Heart right ventricle (tissue), 16 donors: ENCODE results near the gene ANKRD13B. TPM values are rescaled to one million over a fixed set of nuclear protein-coding genes. Genes with fewer than 3 reads are reported as not detected.
"Not testable (repeated sequence)": the region's sequence is repeated elsewhere in the genome, so short reads cannot be mapped to it uniquely, and the experiment has no call there.

Experiments used
- ATAC-seq, 8 donors: fragments of 200-7000 bp; cut with Tn5 transposase; one replicate each; pipeline ENCODE4 v1.9.1; 2020; ENCODE audit warnings: mild to moderate bottlenecking in 8 of 8, moderate library complexity in 8 of 8, moderate number of reproducible peaks in 1 of 8
- DNase-seq, 2 donors: peaks; one replicate each; pipeline ENCODE4 v3.0.0-alpha.2; 2020
- H3K27ac ChIP-seq, 10 donors: fragments of 200-600 bp; sonication (generic) in 2 of 10; one replicate each; pipeline versions ENCODE4 v1.5.0 to v1.8.0; 2020 to 2022; ENCODE audit warnings: mild to moderate bottlenecking in 3 of 10
- H3K27me3 ChIP-seq, 7 donors: fragments of 200-600 bp; one replicate each; pipeline ENCODE4 v1.8.0; 2021 to 2022; ENCODE audit warnings: mild to moderate bottlenecking in 2 of 7
- H3K36me3 ChIP-seq, 9 donors: fragments of 200-600 bp; sonication (generic) in 1 of 9; one replicate each; pipeline versions ENCODE4 v1.5.0 to v1.8.0; 2020 to 2022; ENCODE audit warnings: mild to moderate bottlenecking in 2 of 9
- H3K4me1 ChIP-seq, 9 donors: fragments of 200-600 bp; sonication (generic) in 1 of 9; one replicate each; pipeline versions ENCODE4 v1.5.0 to v1.8.0; 2020 to 2022; ENCODE audit warnings: mild to moderate bottlenecking in 4 of 9
- H3K4me3 ChIP-seq, 10 donors: fragments of 200-600 bp; sonication (generic) in 2 of 10; one replicate each; pipeline versions ENCODE4 v1.5.0 to v1.8.0; 2020 to 2022; ENCODE audit warnings: mild to moderate bottlenecking in 7 of 10, moderate library complexity in 2 of 10
- H3K9me3 ChIP-seq, 11 donors: fragments of 200-600 bp in 10 of 11; sonication (generic) in 2 of 11; one replicate each; pipeline versions ENCODE4 v1.5.0 to v1.8.0; 2013 to 2022; ENCODE audit warnings: mild to moderate bottlenecking in 2 of 11, control low read depth in 1 of 11, moderate library complexity in 1 of 11
- WGBS, 2 donors: extraction: QIAGEN DNeasy Blood & Tissue Kit; methylation state at CpG; one replicate each; pipeline ENCODE4 v1.1.7; 2013; ENCODE audit warnings: inconsistent platforms in 1 of 2; 5-methylcytosine and 5-hydroxymethylcytosine counted together
- intact Hi-C, 10 donors: fragments of 100-400 bp; cut with DNase I; formaldehyde crosslinking; loops; one replicate each; pipeline versions ENCODE4 v1.11.1 to v1.14.2; 2022
- polyA plus RNA-seq, 2 donors: library from polyadenylated mRNA; stranded (reverse); fragments of 200-250 nt; gene quantifications; one replicate each; pipeline ENCODE4 v1.2.3, GENCODE V29; 2013
- total RNA-seq, 10 donors: library from RNA; stranded (reverse); fragmentation: NEBNext Ultra II Directional in 3 of 10; extraction: Animal tissue kit (Norgen Biotek cat#: 25700) in 3 of 10; gene quantifications; one replicate each; pipeline versions ENCODE4 v1.2.1 to v1.2.4, GENCODE V29; 2021 to 2023
- TF ChIP-seq, protein P1 (sequence below), 9 donors: fragments of 200-600 bp; sonication (generic) in 2 of 9; IDR thresholded peaks; one replicate each; pipeline versions ENCODE4 v1.5.0 to v1.8.0; 2021 to 2022; ENCODE audit warnings: antibody characterized with exemption in 9 of 9, mild to moderate bottlenecking in 5 of 9, moderate library complexity in 1 of 9
- donor health status: Arrhythmogenic right ventricular cardiomyopathy.
- donor health status: ischemic (EF 13 %, LVEDD 7.1; RV severe dilation, severe dysfunction).
- donor health status: healthy with polysubstance abuse.
- donor health status: DM: no; HTN: yes; CAD: no.
- donor health status: DM: no; HTN: no; CAD: no.
- donor health status: ischemic (EF 25% LVEDD 6.9; RV normal size, moderate dysfunction).
- donor health status: ischemic (EF 25% LVEDD 5.7; RV mildly dilated, moderate dysfunction).
- donor health status: healthy.
- donor health status: DM: yes; HTN: yes; CAD: no.
- donor health status: Ischemic cardiomyopathy.
- donor health status: ischemic (EF 35%, LVEDD 5.7; RV mildly dilated, moderate dysfunction).
- donor health status: nonischemic (EF 11% LVEDD 7.7; RV severe dilation, severe dysfunction).
- donor health status: DM: yes; HTN: yes; CAD: no.
- donor health status: PGD.
- donor health status: ischemic (EF 29% LVEDD 5.4; RV normal size, mild dysfunction).
- donor health status: nonischemic (EF 23%, LVEDD 6.1; RV moderate dilation, normal function).

ANKRD13B gene
- total and polyA plus RNA-seq, 12 donors: 2.5 to 9.7 (median 5.7) TPM

DNA sequence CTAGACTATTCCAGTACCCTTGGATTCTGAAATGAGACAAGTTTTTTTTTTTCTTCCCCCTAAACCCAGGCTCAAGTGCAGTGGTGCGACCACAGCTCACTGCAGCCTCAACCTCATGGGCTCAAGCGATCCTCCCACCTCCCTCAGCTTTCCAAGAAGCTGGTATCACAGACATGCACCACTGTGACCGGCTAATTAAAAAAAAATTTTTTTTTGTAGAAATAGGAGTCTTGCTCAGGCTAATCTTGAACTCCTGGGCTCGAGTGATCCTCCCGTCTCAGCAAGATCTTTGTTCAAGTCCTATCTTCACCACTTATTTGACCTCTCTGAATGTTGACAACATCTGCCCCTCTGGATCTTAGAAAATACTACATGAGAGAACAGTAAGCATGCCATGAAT is 56.4 kb downstream of the ANKRD13B start:
- Histone ChIP-seq H3K9me3 (no peaks in the 10 kb centered on the region), H3K27ac (peak overlapping the region in 3 of 10 donors; percentile 10 to 29 (median 16)), H3K4me3 (no peak overlapping the region), H3K36me3 (peaks cover 0 to 95% (median 16%) of the 10 kb centered on the region in 9 donors), H3K27me3 (no peaks in the 10 kb centered on the region), H3K4me1 (peaks cover 12 to 31% (median 23%) of the 10 kb centered on the region in 9 donors)
- TF ChIP-seq, protein P1, sequence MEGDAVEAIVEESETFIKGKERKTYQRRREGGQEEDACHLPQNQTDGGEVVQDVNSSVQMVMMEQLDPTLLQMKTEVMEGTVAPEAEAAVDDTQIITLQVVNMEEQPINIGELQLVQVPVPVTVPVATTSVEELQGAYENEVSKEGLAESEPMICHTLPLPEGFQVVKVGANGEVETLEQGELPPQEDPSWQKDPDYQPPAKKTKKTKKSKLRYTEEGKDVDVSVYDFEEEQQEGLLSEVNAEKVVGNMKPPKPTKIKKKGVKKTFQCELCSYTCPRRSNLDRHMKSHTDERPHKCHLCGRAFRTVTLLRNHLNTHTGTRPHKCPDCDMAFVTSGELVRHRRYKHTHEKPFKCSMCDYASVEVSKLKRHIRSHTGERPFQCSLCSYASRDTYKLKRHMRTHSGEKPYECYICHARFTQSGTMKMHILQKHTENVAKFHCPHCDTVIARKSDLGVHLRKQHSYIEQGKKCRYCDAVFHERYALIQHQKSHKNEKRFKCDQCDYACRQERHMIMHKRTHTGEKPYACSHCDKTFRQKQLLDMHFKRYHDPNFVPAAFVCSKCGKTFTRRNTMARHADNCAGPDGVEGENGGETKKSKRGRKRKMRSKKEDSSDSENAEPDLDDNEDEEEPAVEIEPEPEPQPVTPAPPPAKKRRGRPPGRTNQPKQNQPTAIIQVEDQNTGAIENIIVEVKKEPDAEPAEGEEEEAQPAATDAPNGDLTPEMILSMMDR (IDR thresholded peaks at IDR 0.05): no peak
- intact Hi-C loops: loop anchor here in 1 of 10 donors (5.0 kb wide), 1 partner anchor 38 kb away; no protein-coding TSS in a partner anchor
- no peak for DNase-seq
- WGBS, 2 donors: 82 to 86% methylated on average over 5 of the region's 5 CpGs
- ATAC-seq: no peak

- Histone ChIP-seq H3K27ac (peak overlapping the region in 2 of 10 donors; percentile 10 to 29), H3K4me3 (no peak overlapping the region), H3K27me3 (no peaks in the 10 kb centered on the region), H3K4me1 (peaks cover 7 to 25% (median 14%) of the 10 kb centered on the region in 9 donors), H3K36me3 (peaks cover 0 to 97% (median 16%) of the 10 kb centered on the region in 9 donors), H3K9me3 (no peaks in the 10 kb centered on the region)
- intact Hi-C loops: no loop called here
- 69 to 76% methylated on average over 4 of the region's 4 CpGs for WGBS, 2 donors
- no peak for DNase-seq
- no peak for ATAC-seq
- TF ChIP-seq, protein P1 (IDR thresholded peaks at IDR 0.05): no peak
Observed at GRCh38 chr17:29650396-29650795, 57.5 kb downstream of the ANKRD13B start.

DNA sequence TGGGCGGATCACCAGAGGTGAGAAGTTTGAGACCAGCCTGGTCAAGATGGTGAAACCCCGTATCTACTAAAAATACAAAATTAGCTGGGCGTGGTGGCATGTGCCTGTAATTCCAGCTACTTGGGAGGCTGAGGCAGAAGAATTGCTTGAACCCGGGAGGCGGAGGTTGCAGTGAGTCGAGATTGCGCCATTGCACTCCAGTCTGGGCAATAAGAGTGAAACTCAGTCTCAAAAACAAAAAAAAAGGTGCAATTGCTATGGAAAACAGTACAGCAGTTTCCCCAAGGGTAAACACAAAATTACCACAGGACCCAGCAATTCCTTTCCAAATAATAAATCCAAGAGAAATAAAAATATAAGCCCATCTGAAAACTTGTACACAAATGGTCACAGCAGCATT is 59.0 kb downstream of the ANKRD13B start:
- DNase-seq, H3K9me3 ChIP-seq, H3K4me3 ChIP-seq, intact Hi-C loops, H3K27me3 ChIP-seq, ATAC-seq: not testable (repeated sequence)
- peaks cover 0 to 100% (median 16%) of the 10 kb centered on the region in 9 donors for H3K36me3 ChIP-seq
- H3K4me1 ChIP-seq: peaks cover 0 to 11% (median 0%) of the 10 kb centered on the region in 9 donors
- 97 to 99% methylated on average over 7 of the region's 7 CpGs for whole genome bisulfite sequencing, 2 donors
- peak overlapping the region in 2 of 10 donors; percentile 1 to 47 for H3K27ac ChIP-seq

DNA sequence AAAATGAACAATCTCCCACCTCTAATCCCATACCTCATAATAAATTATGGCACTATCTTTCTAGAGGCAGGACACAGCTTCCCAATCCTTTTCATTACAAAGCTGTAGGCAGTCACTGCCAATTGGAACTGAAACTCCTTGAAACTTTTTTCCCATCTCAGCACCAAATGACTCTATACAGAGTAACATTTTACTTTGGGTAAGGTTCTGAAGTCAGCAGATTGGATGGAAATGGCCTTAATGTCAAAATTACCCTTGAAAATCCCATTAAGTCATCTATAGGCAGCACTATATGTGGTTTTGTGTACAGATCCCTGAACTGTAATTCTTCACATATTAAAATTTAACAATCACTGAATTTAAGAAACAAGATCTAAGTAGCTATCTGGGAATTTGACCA is 60.0 kb downstream of the ANKRD13B start:
- intact Hi-C loops: no loop called here
- no peak overlapping the region for H3K27ac ChIP-seq

More for the DNA sequence above, 60.0 kb downstream of the ANKRD13B start:
- ATAC-seq (peak in 1 of 8 donors; percentile 8), DNase-seq (no peak)
- TF ChIP-seq, protein P1 (IDR thresholded peaks at IDR 0.05): no peak
- H3K4me1 ChIP-seq: peaks cover 0 to 11% (median 0%) of the 10 kb centered on the region in 9 donors
- no peaks in the 10 kb centered on the region for H3K9me3 ChIP-seq
- H3K27me3 ChIP-seq: no peaks in the 10 kb centered on the region
- no peak overlapping the region for H3K4me3 ChIP-seq
- H3K36me3 ChIP-seq: peaks cover 0 to 100% (median 11%) of the 10 kb centered on the region in 9 donors
